Muscle of back (tissue), 13 donors: ENCODE measurements around the gene CD63. TPM values are rescaled to one million over a fixed set of nuclear protein-coding genes. Genes with fewer than 3 reads are reported as not detected.
"Not testable (repeated sequence)": the region's sequence is repeated elsewhere in the genome, so short reads cannot be mapped to it uniquely, and the experiment has no call there.

Source experiments
- DNase-seq, 3 donors: peaks; one replicate each; pipeline versions ENCODE4 v3.0.0 to v3.0.0-alpha.2; 2013
- long read RNA-seq, 9 donors: transcript quantifications; one replicate each; lab custom pipeline, GENCODE V29; 2026
- polyA plus RNA-seq, 10 donors: library from polyadenylated mRNA; unstranded; fragments of 120-200 nt; gene quantifications; one replicate each; pipeline ENCODE4 v1.2.1, GENCODE V29; 2013; ENCODE audit not compliant: insufficient read length in 10 of 10

CD63 gene
- 100 to 1,000 TPM; 694 to 894 (median 792) TPM for polyA plus RNA-seq
- long read RNA-seq, donor 1, transcript CD63-206 (5 exons, 648 nt): minor isoform, 24 of 505 reads
- long read RNA-seq, donor 1, transcript CD63-214 (7 exons, 949 nt): minor isoform, 20 of 505 reads
- long read RNA-seq, donor 1, transcript CD63-205 (3 exons, 499 nt): minor isoform, 26 of 505 reads
- long read RNA-seq, donor 1, transcript CD63-201 (8 exons, 1,070 nt): major isoform, 326 of 505 reads
- long read RNA-seq, donor 1, partial matches to known transcripts: 82 of 505 reads
- long read RNA-seq, donor 1, other reads (novel, unspliced or antisense): 0 of 505 reads
- long read RNA-seq, donor 2, transcript CD63-206 (5 exons, 648 nt): minor isoform, 18 of 413 reads
- long read RNA-seq, donor 2, transcript CD63-205 (3 exons, 499 nt): minor isoform, 18 of 413 reads
- long read RNA-seq, donor 2, transcript CD63-201 (8 exons, 1,070 nt): major isoform, 271 of 413 reads
- long read RNA-seq, donor 2, transcript CD63-214 (7 exons, 949 nt): minor isoform, 21 of 413 reads
- long read RNA-seq, donor 2, partial matches to known transcripts: 67 of 413 reads
- long read RNA-seq, donor 2, other reads (novel, unspliced or antisense): 0 of 413 reads
- long read RNA-seq, donor 3: 0 reads
- long read RNA-seq, donor 4, transcript CD63-205 (3 exons, 499 nt): minor isoform, 24 of 465 reads
- long read RNA-seq, donor 4, transcript CD63-206 (5 exons, 648 nt): minor isoform, 20 of 465 reads
- long read RNA-seq, donor 4, transcript CD63-201 (8 exons, 1,070 nt): major isoform, 307 of 465 reads
- long read RNA-seq, donor 4, transcript CD63-214 (7 exons, 949 nt): minor isoform, 33 of 465 reads
- long read RNA-seq, donor 4, partial matches to known transcripts: 61 of 465 reads
- long read RNA-seq, donor 4, other reads (novel, unspliced or antisense): 0 of 465 reads
- long read RNA-seq, donor 5, transcript CD63-205 (3 exons, 499 nt): minor isoform, 19 of 507 reads
- long read RNA-seq, donor 5, transcript CD63-214 (7 exons, 949 nt): minor isoform, 42 of 507 reads
- long read RNA-seq, donor 5, transcript CD63-216 (2 exons, 230 nt): minor isoform, 35 of 507 reads
- long read RNA-seq, donor 5, transcript CD63-201 (8 exons, 1,070 nt): major isoform, 332 of 507 reads
- long read RNA-seq, donor 5, partial matches to known transcripts: 54 of 507 reads
- long read RNA-seq, donor 5, other reads (novel, unspliced or antisense): 0 of 507 reads
- long read RNA-seq, donor 6, transcript CD63-206 (5 exons, 648 nt): minor isoform, 34 of 614 reads
- long read RNA-seq, donor 6, transcript CD63-214 (7 exons, 949 nt): minor isoform, 27 of 614 reads
- long read RNA-seq, donor 6, transcript CD63-205 (3 exons, 499 nt): minor isoform, 29 of 614 reads
- long read RNA-seq, donor 6, transcript CD63-201 (8 exons, 1,070 nt): major isoform, 407 of 614 reads
- long read RNA-seq, donor 6, partial matches to known transcripts: 93 of 614 reads
- long read RNA-seq, donor 6, other reads (novel, unspliced or antisense): 0 of 614 reads
- long read RNA-seq, donor 7, transcript CD63-214 (7 exons, 949 nt): minor isoform, 23 of 376 reads
- long read RNA-seq, donor 7, transcript CD63-205 (3 exons, 499 nt): minor isoform, 15 of 376 reads
- long read RNA-seq, donor 7, transcript CD63-201 (8 exons, 1,070 nt): major isoform, 252 of 376 reads
- long read RNA-seq, donor 7, transcript CD63-206 (5 exons, 648 nt): minor isoform, 20 of 376 reads
- long read RNA-seq, donor 7, partial matches to known transcripts: 48 of 376 reads
- long read RNA-seq, donor 7, other reads (novel, unspliced or antisense): 0 of 376 reads
- long read RNA-seq, donor 8, transcript CD63-216 (2 exons, 230 nt): minor isoform, 34 of 386 reads
- long read RNA-seq, donor 8, transcript CD63-206 (5 exons, 648 nt): minor isoform, 19 of 386 reads
- long read RNA-seq, donor 8, transcript CD63-205 (3 exons, 499 nt): minor isoform, 21 of 386 reads
- long read RNA-seq, donor 8, transcript CD63-201 (8 exons, 1,070 nt): major isoform, 229 of 386 reads
- long read RNA-seq, donor 8, partial matches to known transcripts: 56 of 386 reads
- long read RNA-seq, donor 8, other reads (novel, unspliced or antisense): 0 of 386 reads
- long read RNA-seq, donor 9, transcript CD63-201 (8 exons, 1,070 nt): major isoform, 45 of 57 reads
- long read RNA-seq, donor 9, partial matches to known transcripts: 0 of 57 reads
- long read RNA-seq, donor 9, other reads (novel, unspliced or antisense): 0 of 57 reads

GRCh38 chr12:55728939-55729818 lies at the start of gene CD63:
Gene CD63 (minus strand): TSS chr12:55729009. CDS start chr12:55728341, 668 bp downstream.
- peak; percentile 94 to 97 (median 97) for DNase-seq

DNA sequence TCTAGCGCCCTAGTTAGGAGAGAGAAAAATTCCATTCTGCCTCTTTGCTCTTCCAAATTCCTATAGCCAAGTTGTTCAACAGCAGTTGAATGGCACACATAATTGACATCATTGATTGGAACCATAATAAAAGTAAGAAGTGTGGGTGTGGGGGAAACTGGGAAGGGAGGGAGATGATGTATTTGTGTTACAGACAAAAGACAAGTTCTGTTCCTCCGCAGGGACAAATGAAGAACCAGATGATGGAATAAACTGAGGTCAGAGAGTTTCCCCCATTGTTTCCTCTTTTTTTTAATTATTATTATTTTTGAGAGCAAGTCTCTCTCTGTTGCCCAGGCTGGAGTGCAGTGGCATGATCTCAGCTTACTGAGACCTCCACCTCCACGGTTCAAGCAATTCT lies 49.0 kb upstream of the CD63 start:
- no peak for DNase-seq

DNA sequence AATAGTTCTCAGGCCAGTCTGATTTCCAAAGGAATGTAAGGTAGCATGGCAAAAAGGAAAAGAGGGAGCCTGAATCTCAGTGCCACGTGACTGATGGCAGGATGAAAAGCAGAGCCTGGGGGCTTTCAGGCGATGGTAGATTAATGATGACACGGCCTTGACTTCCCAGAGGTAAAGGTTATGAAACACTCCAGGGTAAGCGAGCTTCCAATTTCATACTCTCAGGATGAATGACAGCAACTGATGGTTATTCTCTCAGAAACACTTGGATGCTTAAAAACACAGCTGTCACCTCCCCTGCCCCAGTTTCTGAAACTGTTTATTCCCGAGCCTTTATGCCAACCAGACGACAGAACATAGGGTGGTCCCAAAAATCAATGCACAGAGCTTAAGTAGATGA lies 42.9 kb upstream of the CD63 start:
- DNase-seq: peak; percentile 9 to 32 (median 10)

DNA sequence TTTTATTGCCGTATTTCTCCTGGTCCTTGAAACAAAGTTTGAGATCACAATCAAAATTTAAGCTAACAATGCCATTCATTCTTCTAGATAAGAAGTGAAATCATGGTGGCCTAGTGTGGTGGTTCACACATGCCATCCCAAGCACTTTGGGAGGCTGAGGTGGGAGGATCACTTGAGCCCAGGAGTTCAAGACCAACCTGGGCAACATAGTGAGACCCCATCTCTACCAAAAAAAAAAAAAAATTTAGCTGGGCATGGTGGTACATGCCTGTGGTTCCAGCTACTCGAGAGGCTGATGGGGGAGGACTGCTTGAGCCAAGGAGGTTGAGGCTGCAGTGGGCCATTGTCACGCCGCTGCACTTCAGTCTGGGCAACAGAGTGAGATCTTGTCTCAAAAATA lies 38.3 kb upstream of the CD63 start:
- no peak for DNase-seq

GRCh38 chr12:55765736-55766290 lies 37.0 kb upstream of the CD63 start:
- no peak for DNase-seq

GRCh38 chr12:55762646-55763045 lies 33.8 kb upstream of the CD63 start:
- DNase-seq: no peak

DNA sequence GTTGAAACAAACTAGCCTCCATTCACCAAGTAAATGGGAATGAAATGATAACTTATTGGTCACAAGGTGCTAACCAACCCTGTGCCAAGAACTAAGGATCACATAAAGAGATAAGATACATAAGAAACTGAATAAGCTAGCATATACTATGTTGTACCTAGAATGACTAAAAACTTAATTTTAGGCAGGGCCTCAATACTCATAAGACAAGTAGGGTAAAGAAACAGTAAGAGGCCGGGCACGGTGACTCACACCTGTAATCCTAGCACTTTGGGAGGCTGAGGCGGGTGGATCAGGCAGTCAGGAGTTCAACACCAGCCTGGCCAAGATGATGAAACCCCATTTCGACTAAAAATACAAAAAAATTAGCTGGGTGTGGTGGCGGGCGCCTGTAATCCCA lies 31.9 kb upstream of the CD63 start:
- no peak for DNase-seq

DNA sequence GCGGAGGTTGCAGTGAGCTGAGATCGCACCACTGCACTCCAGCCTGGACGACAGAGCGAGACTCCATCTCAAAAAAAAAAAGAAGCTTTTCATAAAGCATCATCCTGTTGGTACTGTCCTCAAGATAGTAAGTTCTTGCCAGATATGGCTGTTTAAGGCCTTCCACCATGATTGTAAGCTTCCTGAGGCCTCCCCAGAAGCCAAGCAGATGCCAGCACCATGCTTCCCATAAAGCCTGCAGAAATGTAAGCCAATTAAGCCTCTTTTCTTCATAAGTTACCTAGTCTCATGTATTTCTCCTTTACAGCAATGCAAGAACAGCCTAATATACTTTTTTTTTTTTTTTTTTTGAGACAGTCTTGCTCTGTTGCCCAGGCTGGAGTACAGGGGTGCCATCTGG lies 29.8 kb upstream of the CD63 start:
- not testable (repeated sequence) for DNase-seq

GRCh38 chr12:55757701-55758100 lies 28.9 kb upstream of the CD63 start:
- no peak for DNase-seq

- no peak for DNase-seq
Observed at GRCh38 chr12:55755246-55755645, 26.4 kb upstream of the CD63 start.

GRCh38 chr12:55748230-55748993 lies 19.6 kb upstream of the CD63 start:
- DNase-seq: no peak

DNA sequence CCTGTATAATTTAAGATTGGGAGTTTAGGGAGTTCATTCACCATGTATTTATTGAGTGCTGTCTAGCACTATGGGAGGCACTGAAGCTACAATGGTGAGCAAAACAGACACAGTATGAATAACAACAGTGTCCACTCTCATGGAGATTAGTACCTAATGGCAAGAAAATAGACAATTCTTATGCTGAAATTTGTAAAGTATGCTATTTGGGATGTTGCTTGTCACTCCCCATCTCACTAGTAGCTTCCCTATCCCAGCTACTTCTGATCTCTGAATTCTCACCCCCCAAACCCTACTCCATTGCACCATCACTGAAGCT lies 18.1 kb upstream of the CD63 start:
- no peak for DNase-seq

DNA sequence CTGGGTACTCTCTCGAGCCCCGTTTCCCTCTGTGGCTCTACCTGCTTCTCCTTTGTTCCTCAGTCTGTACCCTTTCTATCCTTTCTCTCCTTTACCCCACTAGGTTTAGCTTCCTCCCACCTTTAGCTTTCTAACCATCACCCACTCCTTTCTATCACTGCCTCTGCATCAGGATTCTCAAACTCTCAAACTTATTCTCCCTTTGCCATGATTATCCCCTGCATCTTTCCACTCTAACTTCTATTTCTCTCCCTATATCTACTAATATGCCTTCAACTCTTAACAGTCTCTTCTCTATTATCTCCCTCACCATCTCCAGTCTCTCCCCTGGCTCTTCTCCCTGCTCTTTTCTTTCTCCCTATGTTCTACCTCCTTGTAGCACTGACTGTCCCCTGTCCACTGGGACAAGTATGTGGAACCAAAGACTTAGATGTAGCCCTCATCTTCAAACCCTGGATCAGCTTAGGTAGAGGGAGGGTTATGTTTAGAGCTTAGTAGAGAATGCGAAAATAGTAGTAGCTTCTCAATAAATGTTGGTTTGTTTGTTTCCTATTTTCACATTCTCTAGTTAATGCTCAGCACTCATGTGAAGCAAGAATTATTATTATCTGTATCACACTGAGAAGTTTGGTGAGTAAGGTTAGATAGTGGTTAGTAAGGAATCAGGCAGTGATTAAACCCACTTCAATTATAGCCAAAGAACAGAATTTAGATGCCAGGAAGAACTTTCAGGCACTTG lies 17.5 kb upstream of the CD63 start:
- DNase-seq: no peak

GRCh38 chr12:55745361-55746173 lies 16.8 kb upstream of the CD63 start:
- peak in 2 of 3 donors; percentile 49 to 70 for DNase-seq

GRCh38 chr12:55744340-55745030 lies 15.7 kb upstream of the CD63 start:
- no peak for DNase-seq
